ENCODE measurements around the gene CYP2W1.
A peak's percentile ranks its signal among the peaks of the same experiment; 100 is the strongest.

The CYP2W1 gene

DNA sequence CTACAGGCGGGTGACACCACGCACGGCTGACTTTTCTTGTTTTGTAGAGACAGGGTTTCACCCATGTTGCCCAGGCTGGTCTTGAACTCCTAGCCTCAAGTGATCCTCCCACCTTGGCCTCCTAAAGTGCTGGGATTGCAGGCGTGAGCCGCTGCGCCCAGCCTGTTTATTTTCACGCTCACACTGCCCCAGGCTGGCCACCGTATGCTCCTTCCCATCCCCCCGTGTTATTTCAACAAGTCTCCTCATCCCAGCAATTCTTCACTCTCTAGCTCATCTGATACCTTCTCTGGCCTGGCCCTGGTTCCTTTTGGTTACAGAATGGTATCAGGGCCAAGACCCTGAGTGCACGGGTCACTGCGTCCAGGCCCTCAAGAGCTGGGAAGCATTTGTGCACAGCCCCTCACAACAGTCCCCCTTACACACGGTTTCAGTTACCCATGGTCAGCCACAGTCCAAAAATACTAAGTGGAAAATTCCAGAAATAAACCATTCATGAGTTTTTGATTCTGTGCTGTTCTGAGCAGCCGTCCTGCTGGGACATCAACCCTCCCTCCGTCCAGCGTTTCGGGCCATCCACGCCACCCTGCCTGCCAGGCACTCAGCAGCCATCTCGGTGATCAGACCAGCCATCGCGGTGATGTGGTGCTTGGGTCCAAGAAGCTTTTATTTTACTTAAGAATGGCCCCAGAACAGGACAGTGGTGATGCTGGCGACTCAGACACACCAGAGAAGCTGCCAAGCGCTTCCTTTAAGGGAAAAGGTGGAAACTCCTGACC is 16.5 kb upstream of the CYP2W1 start:
- no peak for DNase-seq

DNA sequence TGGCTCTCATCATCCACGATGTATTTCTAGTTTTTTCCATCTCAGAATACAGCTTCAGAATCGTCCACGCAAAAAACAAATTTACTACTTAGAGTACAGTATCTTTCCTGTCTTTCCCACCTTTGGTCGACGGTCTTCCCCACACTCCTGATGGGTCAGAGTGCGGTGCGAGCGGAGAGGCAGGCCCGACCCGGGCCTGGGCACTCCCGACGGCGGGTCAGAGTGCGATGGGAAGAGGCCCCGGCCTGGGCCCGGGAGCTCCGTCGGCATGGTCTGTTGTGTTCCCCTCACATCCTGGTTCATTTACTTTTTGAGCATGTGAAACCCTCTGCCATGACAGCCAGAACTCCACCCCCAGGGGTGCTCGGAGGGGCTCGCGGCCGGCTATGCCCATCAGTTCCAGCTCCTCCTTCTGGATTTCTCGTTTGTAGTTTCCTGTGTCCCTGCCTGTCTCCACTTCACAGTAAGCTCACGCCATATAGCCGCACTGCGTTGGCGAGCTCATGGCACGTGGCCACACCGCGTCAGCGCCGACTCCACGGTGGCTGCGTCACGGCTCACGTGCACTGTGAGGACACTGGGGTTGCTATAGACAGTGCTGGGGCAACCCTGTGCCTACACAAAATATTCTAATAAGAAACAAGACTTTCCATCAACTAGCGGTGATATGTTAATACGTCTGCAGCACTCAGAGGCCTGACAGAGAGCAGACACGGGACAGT is 15.5 kb upstream of the CYP2W1 start:
- no peak for DNase-seq

DNA sequence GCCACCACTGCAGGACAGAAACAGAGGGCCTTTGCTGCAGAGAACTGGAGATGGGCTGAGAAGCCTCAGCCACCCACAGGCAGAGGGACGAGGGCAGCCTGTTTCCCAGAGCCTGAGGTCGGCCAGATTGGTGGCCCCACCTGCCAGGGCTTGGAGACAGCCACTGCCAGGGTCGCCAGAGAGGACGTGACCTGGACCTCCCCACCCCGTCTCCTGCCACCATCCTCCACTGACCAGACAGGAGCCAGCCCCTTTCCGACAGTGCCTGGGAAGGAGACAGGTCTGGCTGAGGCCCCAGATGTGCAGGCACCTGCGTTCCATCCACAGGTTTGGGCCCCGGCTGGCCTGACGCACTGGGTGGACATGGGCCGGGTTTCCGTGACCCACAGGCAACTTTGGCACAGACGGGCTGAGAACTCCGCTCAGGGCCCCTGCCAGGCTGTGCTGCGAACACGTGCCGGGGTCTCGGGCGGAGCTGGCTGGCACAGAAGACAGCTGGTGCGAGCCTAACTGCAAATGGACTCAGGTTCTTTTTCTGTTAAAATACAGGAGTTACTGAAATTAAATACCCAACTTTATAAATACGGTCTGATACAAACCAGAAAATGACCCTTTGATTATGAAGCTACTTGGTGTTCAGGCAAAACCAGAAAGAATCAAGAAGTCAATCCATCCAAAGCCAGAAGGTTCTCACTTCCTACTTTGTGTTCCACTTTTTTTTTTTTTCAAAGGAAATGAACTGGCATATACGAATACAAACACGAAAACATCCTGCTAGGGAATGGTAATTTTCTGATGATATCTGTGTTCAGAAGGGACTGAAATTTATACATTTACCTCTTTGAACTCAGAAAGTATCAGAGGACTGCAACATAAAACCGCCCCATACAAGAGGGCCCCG is 14.5 kb upstream of the CYP2W1 start:
- DNase-seq, result no peak

DNA sequence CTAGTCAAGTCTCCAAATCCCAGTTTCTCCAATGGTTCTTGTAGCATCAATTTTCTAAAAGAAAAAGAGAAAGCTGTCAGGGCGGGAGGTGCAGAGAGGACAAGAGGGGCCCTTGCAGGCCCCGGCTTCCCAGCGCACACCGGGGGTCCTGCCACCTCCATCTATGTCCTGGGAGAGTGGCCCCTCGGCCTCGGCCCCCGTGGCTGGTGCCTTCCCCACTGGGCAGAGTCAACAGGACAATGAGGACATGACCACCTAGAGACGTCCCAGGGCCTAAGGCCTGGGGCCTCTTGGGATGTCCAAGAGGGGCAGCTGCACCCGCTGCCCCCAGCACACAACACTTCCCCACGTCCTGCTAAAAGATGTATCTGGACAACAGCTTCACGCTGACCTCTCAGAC is 13.6 kb upstream of the CYP2W1 start:
- no peak for DNase-seq

DNA sequence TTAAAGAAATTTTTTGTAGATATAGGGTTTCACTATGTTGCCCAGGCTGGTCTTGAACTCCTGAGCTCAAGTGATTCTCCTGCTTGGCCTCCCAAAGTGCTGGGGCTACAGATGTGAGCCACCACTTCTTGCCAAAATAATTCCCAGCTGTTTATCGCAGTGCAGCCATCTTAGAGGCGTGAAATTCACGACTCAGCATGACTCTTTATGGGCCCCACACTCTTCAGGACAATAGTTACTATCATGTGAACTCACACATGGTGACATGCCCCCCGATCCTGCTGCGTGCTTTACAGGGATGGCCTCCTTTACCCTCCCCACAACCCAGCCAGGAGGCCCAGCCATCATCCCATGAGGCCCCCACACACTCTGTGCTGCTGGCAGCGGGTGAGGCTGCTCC is 12.2 kb upstream of the CYP2W1 start:
- DNase-seq, result no peak

DNA sequence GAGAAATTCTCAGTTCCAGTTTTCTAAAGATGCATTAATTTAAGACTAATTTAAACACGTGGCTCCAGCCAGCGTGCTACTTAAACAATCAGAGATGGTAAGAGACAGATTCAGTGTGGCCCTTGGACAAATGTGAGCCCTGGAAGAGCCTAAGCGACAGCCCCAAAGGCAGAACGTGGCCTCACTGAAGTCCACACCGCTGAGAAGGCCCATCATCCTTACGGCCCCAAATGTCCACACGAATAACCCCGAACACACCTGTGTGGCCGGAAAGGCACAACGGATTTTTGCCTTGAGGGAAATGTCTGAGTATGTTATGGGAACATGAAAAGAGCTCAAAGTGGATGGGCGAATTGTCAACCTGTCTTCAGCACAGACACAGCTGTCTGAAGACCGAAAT is 10.9 kb upstream of the CYP2W1 start:
- DNase-seq, result no peak

DNA sequence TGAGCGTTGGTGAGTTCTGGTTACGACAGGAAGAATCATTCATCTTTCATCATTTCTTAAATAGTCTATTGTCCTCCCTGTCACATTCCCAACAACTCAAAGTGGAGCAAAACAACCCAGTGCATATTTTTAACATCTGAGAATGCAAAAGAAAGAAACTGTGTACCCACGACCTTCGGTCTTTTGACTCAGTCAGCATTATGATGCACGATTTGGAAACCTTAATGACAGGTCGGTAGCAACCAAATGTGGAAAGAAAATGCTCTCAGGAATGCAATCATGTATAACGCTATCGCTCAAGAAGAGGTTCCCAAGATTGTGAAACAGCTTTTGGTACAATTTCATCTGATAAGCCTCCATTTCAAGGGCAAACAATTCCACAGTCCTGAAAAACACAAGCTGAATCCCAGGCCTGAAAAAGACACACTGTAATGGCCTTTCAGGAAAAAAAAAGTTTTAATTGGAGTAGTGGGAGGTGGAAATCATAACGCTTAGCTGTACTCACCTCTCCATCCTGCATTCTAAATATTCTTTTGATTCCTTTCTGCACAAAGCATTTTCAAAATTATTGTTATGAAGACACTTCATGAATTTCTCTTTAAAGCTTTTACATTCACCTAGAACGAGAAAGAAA is 10.2 kb upstream of the CYP2W1 start:
- no peak for DNase-seq

DNA sequence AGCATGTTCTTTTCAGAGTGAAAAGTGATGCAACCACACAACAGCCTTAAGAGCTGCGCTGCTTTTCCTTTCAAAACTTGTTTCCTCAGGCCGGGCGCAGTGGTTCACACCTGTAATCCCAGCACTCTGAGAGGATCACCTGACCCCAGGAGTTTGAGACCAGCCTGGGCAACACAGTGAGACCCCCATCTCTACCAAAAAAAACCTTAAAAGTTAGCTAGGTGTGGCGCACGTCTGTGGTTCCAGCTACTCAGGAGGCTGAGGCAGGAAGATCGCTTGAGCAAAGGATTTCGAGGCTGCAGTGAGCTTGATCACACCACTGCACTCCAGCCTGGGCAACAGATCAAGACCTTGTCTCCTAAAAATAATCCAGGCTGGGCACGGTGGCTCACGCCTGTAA is 9.7 kb upstream of the CYP2W1 start:
- DNase-seq, result no peak

DNA sequence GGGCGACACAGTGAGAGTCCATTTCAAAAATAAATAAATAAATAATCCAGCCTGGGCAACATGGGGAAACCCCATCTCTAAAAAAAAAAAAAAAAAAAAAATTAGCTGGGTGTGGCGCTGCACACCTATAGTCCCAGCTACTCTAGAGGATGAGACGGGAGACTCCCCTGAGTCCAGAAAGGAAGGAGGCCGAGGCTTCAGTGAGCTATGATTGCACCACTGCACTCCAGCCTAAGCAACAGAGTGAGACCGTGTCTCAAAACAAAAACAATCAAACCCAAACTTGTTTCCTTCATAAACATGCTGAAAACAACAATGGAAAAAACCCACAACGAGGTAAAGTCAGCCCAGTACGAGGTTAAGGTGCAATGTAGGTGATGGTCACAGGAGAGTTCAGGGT is 8.8 kb upstream of the CYP2W1 start:
- no peak for DNase-seq

DNA sequence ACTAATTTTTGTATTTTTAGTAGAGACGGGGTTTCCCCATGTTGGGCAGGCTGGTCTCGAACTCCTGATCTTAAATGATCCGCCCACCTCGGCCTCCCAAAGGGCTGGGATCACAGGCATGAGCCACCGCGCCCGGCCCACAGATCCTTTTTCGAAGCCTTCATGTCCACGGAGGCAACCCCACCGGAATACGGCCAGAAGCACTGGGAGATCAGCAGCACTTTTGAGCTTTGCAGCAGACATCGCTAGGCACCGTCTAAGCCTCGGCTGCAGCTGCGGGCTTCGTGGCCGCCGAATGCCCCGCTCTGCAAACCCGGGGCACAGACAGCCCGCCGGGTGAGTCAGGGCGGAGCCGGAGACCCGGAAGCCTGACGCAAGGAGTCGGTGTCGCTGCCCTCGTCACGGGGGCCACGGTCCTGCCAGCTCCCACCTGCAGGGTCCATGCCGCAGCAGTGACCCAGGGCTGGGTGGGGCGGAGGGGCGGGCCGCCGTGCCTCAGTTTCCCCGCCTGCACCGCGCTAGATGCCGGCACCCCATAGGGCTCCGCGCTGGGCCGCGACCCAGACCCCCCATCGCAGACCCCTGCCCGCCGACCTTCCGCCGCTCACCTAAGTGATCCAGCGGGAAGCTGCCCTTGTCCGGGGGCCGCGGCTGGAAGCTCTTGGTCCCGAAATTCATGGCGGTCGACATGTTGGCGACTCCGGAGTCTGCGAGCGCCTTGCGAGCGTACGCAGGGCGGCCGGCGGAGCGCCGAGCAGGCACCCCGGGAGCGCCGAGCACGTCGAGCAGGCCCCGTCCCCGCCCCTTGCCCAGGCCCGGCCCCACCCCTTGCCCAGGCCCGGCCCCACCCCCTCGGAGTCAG is 7.9 kb upstream of the CYP2W1 start, which contains the start of gene COX19:
Gene COX19, minus strand, starts transcription at position 730 of the 862 bp plus-strand sequence. Its CDS starts 40 bp downstream, at position 690.
- DNase-seq, result peak; percentile 21 to 91 (median 77)

DNA sequence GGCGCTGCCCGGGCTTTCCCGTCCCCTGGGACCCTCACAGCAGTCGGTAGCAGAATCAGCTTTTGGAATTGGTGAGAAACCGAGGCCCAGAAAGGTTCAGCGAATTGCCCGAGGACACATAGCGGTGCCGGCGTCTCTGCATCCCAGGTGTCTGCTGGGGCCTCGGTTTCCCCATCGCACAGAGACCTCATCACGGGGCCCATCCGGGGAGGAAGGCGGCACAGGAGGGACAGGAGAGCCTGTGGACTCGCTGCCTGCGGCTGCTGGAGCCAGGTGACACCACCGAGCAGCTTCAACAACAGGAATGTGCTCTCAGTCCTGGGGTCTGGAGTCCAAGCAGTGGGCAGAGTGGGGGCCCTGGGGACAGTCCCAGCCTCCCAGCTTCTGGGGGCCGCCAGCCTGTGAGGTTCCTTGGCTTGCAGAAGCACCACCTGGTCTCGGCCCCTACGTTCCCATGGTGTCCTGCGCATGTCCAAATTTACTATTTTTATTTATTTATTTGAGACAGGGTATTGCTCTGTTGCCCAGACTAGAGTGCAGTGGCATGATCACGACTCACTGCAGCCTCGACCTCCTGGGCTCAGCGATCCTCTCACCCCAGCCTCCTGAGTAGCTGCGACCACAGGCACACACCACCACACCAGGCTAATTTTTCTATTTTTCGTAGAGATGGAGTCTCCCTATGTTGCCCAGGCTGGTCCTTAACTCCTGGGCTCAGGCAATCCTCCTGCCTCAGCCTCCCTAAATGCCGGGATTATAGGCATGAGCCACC is 7.1 kb upstream of the CYP2W1 start:
- no peak for DNase-seq

DNA sequence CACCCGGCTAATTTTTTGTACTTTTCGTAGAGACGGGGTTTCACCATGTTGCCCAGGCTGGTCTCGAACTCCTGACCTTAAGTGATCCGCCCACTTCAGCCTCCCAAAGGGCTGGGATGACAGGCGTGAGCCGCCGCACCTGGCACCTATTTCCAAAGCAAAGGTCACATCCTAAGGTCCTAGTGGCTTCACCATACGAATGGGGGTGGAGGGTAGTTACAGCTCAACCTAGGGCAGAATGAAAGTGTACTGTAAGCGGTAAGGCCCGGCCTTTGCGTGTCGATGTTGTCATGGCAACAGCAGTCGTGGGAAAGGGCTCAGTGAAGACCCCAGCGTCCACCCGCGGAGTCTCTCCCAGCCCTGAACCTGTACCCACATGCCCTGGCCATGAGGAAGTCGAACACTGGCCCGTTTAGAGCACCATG is 6.1 kb upstream of the CYP2W1 start:
- DNase-seq, result no peak

DNA sequence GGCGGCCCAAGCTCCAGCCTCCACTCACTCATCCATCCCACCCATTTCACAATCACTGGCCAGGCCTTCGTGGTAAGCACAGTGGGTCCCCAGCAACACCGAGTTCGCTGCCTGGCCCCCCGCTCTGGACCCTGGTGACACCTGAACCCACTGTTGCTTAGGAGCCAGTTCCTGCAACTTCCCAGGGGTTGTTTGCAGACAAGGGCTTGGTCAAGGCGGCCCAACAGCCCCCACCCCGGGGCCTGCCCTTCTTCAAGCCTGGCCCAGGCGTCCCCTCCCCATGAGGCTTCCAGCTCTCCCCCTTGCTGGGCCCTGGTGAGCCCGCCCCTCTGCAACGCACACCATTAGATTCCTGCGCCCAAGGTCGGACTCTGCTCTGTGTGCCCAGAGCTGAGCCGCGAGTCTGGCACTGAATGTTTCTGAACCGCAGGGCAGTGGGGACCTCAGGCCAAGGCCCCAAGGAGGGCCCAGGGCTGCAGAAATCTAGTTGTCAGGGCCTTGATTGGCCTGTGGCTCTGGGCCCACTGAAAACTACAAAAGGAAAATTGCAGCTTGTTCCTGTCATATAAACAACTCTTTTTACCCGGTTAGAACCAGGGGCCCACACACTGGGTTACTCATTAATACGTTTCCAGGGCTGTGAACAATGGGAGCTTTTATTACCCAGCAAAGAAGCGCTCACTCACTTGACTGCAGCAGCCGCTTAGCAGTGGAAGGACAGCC is 5.5 kb upstream of the CYP2W1 start:
- peak in 37 of 51 donors; percentile 11 to 90 (median 48) for DNase-seq

DNA sequence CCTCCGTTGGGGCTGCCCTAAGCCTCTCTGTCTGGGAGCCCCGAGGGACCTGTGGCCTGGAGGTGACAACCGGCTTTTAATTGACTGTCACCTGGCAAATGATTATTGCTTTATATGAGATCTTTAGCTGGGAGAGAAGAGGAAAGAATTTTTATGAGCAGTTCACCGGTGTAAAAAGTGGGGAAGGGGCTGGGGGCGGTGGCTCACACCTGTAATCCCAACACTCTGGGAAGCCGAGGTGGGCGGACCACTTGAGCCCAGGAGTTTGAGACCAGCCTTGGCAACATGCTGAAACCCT is 5.0 kb upstream of the CYP2W1 start:
- DNase-seq, result no peak

DNA sequence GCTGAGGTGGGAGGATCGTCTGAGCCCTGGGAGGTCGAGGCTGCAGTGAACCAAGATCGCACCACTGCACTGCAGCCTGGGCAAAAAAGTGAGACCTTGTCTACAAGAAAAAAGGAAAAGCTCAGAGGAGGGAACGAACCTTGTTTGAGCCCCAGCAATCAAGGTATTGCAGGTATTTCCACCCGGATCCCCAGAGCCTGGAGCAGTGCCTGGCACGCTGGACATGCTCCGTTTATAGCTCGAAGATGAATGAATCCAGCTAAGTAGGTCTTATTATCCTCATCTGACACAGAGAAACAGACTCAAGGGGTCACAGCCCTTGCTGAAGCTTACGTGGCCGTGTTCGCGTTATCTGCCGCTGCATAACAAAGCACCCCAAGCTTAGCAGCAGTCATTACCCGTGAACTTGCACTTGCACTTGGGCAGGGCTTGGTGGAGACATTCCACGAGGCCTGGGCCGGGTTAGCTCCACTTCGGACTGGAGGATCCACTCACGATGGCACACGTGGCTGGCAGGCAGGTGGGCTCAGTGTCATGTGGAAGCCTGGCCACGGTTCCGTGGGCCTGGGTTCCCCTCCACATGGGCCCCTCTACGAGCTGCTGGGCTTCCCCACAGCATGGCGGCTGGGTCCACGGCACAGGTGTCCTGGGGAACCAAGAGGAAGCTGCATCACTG is 4.4 kb upstream of the CYP2W1 start:
- DNase-seq, result no peak

DNA sequence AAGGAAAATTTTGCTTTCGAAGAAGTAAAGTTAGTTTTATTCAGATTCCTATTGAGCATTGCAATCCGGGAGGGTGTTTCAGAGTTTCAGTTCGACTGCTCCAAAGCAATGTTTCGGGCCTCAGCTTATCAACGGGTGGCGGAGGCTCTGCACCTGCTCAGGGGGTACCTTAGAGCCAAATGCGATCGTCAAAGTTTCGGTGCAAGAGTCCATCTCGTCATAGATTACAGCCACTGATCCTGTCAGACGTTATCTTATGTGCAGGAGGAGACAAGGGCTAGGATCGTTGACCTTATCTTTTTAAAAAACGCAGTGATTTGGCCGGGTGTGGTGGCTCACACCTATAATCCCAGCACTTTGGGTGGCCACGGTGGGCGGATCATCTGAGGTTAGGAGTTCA is 3.8 kb upstream of the CYP2W1 start:
- no peak for DNase-seq

DNA sequence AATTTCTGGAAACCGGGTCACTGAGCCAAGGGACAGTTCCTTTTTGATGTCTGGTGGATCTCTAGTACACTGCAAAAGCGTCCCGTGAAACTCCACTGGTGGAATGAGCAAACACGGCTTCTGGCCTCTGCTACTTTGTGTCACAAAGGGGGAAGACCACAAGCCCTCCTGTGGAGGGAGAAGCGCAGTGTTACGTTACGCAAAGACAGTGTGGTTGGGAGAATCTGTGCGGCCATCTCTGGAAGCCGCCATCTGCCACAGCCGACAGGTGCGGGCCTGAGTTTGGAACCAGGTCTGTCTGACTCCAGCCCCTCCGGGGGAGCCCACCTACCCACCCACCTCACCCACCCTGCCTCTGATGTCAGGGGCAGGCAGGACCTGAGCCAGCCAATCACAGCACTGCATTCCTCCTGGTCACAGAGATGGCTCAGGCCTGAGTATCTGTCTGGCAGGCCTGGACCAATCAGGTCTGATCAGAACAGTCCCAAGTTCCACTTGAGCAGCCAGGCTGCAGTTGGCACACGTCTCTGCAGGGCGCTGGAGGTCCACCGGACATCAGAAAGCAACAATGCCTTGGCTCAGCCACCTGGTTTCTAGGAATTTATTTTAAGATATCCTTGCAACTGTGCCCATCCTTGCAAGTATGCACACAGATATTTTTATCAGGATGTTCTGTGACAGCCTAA is 3.0 kb upstream of the CYP2W1 start:
- peak in 1 of 51 donors; percentile 16 for DNase-seq
